ENCODE data around the gene NRM.
A peak's percentile ranks its signal among the peaks of the same experiment; 100 is the strongest.

DNA sequence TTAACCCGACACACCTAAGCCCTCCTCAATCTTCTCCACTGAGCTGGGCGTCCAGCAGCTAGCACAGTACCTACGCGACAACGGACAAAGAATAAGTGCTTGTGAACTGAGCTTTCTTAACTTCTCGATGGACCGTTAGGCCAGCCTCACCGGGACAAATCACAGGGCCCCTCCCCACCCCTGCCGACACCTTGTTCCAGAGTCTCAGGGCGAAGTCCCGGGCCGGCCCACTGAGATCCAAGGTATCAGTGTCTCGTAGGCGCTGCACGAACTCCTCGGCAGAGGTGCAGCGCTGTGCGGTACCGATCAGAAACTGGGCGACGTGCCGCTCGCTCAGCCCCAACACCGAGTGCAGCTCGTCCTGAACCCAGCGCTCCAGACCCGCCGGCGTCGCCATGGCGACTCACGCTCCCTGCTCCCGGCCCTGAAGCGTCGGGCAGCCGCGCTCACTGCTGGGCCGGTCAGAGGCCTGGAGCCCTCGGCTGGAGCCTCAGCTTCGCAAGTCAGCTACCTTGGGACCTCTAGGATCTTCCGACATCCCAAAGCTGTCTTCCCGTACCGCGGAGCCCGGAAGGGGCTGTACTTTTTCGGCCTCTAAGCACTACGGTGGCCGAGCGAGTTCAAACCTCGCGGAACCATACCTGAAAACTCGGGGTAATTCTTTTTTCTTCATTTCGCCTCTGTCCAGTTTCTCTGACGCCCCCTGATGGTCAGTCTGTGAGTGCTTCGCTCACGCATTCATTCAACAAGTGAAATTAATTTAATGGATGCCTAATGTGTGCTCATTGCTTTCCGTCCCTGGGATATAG lies 18.1 kb downstream of the NRM start, which contains the start of gene DHX16:
- TF ChIP-seq, protein P1, sequence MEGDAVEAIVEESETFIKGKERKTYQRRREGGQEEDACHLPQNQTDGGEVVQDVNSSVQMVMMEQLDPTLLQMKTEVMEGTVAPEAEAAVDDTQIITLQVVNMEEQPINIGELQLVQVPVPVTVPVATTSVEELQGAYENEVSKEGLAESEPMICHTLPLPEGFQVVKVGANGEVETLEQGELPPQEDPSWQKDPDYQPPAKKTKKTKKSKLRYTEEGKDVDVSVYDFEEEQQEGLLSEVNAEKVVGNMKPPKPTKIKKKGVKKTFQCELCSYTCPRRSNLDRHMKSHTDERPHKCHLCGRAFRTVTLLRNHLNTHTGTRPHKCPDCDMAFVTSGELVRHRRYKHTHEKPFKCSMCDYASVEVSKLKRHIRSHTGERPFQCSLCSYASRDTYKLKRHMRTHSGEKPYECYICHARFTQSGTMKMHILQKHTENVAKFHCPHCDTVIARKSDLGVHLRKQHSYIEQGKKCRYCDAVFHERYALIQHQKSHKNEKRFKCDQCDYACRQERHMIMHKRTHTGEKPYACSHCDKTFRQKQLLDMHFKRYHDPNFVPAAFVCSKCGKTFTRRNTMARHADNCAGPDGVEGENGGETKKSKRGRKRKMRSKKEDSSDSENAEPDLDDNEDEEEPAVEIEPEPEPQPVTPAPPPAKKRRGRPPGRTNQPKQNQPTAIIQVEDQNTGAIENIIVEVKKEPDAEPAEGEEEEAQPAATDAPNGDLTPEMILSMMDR (tag by site-specific recombination; IDR thresholded peaks at IDR 0.05): peak; percentile 81; the same call in 1 of the 2 replicates
- TF ChIP-seq ZBTB21 (tag by site-specific recombination; IDR thresholded peaks at IDR 0.05) (no peak), ZNF707 (tag by site-specific recombination; IDR thresholded peaks at IDR 0.05) (no peak), GLI2 (tag by site-specific recombination; IDR thresholded peaks at IDR 0.05; ENCODE audit: borderline replicate concordance, low read depth) (no peak), ZNF529 (tag by site-specific recombination; IDR thresholded peaks at IDR 0.05; ENCODE audit: insufficient replicate concordance) (no peak), ZNF610 (tag by site-specific recombination; IDR thresholded peaks at IDR 0.05; ENCODE audit: borderline replicate concordance) (peak; percentile 55; the same call in 1 of the 2 replicates), ZNF184 (tag by site-specific recombination; IDR thresholded peaks at IDR 0.05) (peak; percentile 71), ZNF777 (tag by site-specific recombination; IDR thresholded peaks at IDR 0.05; ENCODE audit: borderline replicate concordance) (no peak), ZNF10 (tag by site-specific recombination; IDR thresholded peaks at IDR 0.05) (peak; percentile 42; the same call in 1 of the 2 replicates), ZNF174 (tag by site-specific recombination; IDR thresholded peaks at IDR 0.05) (no peak), ZNF404 (tag by site-specific recombination; IDR thresholded peaks at IDR 0.05) (no peak), ZNF274 (IDR thresholded peaks at IDR 0.05; ENCODE audit: low read length) (no peak), ZNF274 (tag by site-specific recombination; IDR thresholded peaks at IDR 0.05; ENCODE audit: borderline replicate concordance) (no peak)
- TF ChIP-seq, protein P2, sequence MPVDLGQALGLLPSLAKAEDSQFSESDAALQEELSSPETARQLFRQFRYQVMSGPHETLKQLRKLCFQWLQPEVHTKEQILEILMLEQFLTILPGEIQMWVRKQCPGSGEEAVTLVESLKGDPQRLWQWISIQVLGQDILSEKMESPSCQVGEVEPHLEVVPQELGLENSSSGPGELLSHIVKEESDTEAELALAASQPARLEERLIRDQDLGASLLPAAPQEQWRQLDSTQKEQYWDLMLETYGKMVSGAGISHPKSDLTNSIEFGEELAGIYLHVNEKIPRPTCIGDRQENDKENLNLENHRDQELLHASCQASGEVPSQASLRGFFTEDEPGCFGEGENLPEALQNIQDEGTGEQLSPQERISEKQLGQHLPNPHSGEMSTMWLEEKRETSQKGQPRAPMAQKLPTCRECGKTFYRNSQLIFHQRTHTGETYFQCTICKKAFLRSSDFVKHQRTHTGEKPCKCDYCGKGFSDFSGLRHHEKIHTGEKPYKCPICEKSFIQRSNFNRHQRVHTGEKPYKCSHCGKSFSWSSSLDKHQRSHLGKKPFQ (tag by site-specific recombination; IDR thresholded peaks at IDR 0.05): no peak
- TF ChIP-seq, protein P3, sequence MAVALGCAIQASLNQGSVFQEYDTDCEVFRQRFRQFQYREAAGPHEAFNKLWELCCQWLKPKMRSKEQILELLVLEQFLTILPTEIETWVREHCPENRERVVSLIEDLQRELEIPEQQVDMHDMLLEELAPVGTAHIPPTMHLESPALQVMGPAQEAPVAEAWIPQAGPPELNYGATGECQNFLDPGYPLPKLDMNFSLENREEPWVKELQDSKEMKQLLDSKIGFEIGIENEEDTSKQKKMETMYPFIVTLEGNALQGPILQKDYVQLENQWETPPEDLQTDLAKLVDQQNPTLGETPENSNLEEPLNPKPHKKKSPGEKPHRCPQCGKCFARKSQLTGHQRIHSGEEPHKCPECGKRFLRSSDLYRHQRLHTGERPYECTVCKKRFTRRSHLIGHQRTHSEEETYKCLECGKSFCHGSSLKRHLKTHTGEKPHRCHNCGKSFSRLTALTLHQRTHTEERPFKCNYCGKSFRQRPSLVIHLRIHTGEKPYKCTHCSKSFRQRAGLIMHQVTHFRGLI (tag by site-specific recombination; IDR thresholded peaks at IDR 0.05): no peak; the same call in 1 of the 2 replicates
